GM13976 (cell line): ENCODE data around the gene ME3.

Experiments
- DNase-seq: peaks from one replicate; pipeline ENCODE4 v3.0.0; 2012; ENCODE audit warnings: low spot score
- CTCF ChIP-seq: IDR thresholded peaks from 2 replicates; pipeline ENCODE4 v1.5.1; 2012; ENCODE audit warnings: borderline replicate concordance, mild to moderate bottlenecking; ENCODE audit not compliant: insufficient read depth; ENCODE audit errors: extremely low read depth, missing control alignments, control extremely low read depth
- in situ Hi-C: fragments of 300-500 bp; cut with MboI; formaldehyde crosslinking; loops from one replicate; pipeline ENCODE4 v1.12.0; 2022; ENCODE audit warnings: low sequenced_read_pairs, mixed read lengths, inconsistent platforms; ENCODE audit not compliant: unreplicated experiment

Gene ME3

GRCh38 chr11:86453290-86454030 is 219.0 kb downstream of the ME3 start:
- no peak for TF ChIP-seq CTCF
- in situ Hi-C loops: no loop called here
- no peak for DNase-seq

- DNase-seq: no peak
- in situ Hi-C loops: no loop called here
- TF ChIP-seq CTCF: no peak
Observed at GRCh38 chr11:86449993-86450629, 222.3 kb downstream of the ME3 start.

GRCh38 chr11:86447763-86448480 is 224.5 kb downstream of the ME3 start:
- TF ChIP-seq CTCF: no peak
- in situ Hi-C loops: no loop called here
- no peak for DNase-seq

GRCh38 chr11:86446924-86447285 is 225.5 kb downstream of the ME3 start:
- TF ChIP-seq CTCF: no peak
- in situ Hi-C loops: no loop called here
- no peak for DNase-seq

- in situ Hi-C loops: no loop called here
- no peak for TF ChIP-seq CTCF
- no peak for DNase-seq
Observed at GRCh38 chr11:86446163-86446923, 226.1 kb downstream of the ME3 start.

GRCh38 chr11:86444981-86445380 is 227.4 kb downstream of the ME3 start:
- no peak for TF ChIP-seq CTCF
- in situ Hi-C loops: no loop called here
- no peak for DNase-seq
